ENCODE data around the gene SRSF2. TPM values are rescaled to one million over a fixed set of nuclear protein-coding genes. Genes with fewer than 3 reads are reported as not detected.

Gene SRSF2
- total and polyA plus RNA-seq, 9 of the 15 experiments (the other 6 are each of a cell fraction or from before 2014, with no cell fraction given), result 161 to 583 (median 393) TPM

- no peak for TF ChIP-seq BACH1 (tag; IDR thresholded peaks at IDR 0.05)
- TF ChIP-seq ZBTB43 (CRISPR knock-in tag; IDR thresholded peaks at IDR 0.05), result no peak
- TF ChIP-seq BHLHE40 (IDR thresholded peaks at IDR 0.05; ENCODE audit: low read length), result no peak
- TF ChIP-seq HDAC3 (IDR thresholded peaks at IDR 0.05; ENCODE audit: borderline replicate concordance, partially characterized antibody), result peak; percentile 28
- TF ChIP-seq FOXK1 (CRISPR knock-in tag; IDR thresholded peaks at IDR 0.05; ENCODE audit: borderline replicate concordance), result no peak
- no peak for TF ChIP-seq PML (IDR thresholded peaks at IDR 0.05; ENCODE audit: low read length)
- TF ChIP-seq NCOA2 (IDR thresholded peaks at IDR 0.05; ENCODE audit: partially characterized antibody in 2 of 2), result no peak
- TF ChIP-seq NCOA6 (IDR thresholded peaks at IDR 0.05), result no peak
- no peak for TF ChIP-seq POLR2B (IDR thresholded peaks at IDR 0.05; ENCODE audit: low read depth, partially characterized antibody)
- TF ChIP-seq HDAC6 (IDR thresholded peaks at IDR 0.05; ENCODE audit: low read depth, low read length), result no peak
- 0 out of 2 replicates have a peak, but pooled peaks have one; percentile 13 for TF ChIP-seq E2F3 (CRISPR knock-in tag; IDR thresholded peaks at IDR 0.05)
- no peak for TF ChIP-seq GTF3C2 (IDR thresholded peaks at IDR 0.05; ENCODE audit: borderline replicate concordance, extremely low read depth, insufficient read length)
- no peak for TF ChIP-seq RFX7 (CRISPR knock-in tag; IDR thresholded peaks at IDR 0.05)
- TF ChIP-seq HES1 (IDR thresholded peaks at IDR 0.05; ENCODE audit: low read depth), result no peak
- TF ChIP-seq ZNF695 (CRISPR knock-in tag; IDR thresholded peaks at IDR 0.05), result no peak
- TF ChIP-seq, protein P1, sequence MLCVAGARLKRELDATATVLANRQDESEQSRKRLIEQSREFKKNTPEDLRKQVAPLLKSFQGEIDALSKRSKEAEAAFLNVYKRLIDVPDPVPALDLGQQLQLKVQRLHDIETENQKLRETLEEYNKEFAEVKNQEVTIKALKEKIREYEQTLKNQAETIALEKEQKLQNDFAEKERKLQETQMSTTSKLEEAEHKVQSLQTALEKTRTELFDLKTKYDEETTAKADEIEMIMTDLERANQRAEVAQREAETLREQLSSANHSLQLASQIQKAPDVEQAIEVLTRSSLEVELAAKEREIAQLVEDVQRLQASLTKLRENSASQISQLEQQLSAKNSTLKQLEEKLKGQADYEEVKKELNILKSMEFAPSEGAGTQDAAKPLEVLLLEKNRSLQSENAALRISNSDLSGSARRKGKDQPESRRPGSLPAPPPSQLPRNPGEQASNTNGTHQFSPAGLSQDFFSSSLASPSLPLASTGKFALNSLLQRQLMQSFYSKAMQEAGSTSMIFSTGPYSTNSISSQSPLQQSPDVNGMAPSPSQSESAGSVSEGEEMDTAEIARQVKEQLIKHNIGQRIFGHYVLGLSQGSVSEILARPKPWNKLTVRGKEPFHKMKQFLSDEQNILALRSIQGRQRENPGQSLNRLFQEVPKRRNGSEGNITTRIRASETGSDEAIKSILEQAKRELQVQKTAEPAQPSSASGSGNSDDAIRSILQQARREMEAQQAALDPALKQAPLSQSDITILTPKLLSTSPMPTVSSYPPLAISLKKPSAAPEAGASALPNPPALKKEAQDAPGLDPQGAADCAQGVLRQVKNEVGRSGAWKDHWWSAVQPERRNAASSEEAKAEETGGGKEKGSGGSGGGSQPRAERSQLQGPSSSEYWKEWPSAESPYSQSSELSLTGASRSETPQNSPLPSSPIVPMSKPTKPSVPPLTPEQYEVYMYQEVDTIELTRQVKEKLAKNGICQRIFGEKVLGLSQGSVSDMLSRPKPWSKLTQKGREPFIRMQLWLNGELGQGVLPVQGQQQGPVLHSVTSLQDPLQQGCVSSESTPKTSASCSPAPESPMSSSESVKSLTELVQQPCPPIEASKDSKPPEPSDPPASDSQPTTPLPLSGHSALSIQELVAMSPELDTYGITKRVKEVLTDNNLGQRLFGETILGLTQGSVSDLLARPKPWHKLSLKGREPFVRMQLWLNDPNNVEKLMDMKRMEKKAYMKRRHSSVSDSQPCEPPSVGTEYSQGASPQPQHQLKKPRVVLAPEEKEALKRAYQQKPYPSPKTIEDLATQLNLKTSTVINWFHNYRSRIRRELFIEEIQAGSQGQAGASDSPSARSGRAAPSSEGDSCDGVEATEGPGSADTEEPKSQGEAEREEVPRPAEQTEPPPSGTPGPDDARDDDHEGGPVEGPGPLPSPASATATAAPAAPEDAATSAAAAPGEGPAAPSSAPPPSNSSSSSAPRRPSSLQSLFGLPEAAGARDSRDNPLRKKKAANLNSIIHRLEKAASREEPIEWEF (CRISPR knock-in tag; IDR thresholded peaks at IDR 0.05), result no peak
- peak; percentile 73 for TF ChIP-seq HMGN3 (IDR thresholded peaks at IDR 0.05; ENCODE audit: borderline replicate concordance, extremely low read depth, insufficient read length, low read depth, low read length)
- no peak for TF ChIP-seq ZNF589 (CRISPR knock-in tag; IDR thresholded peaks at IDR 0.05; ENCODE audit: low read depth)
Observed at GRCh38 chr17:76726231-76726775, 10.8 kb downstream of the SRSF2 start, which contains the start of gene JMJD6 (continued).

All from K562 (cell line).